ENCODE measurements around the gene USP10. TPM values are rescaled to one million over a fixed set of nuclear protein-coding genes. Genes with fewer than 3 reads are reported as not detected.

USP10 gene
- total RNA-seq, 1 experiment from 2014 or later, result 50.4 TPM

- no peaks in the 10 kb centered on the region for H3K9me3 ChIP-seq (ENCODE audit: low read length)
- DNase-seq (no peak), ATAC-seq (no peak)
- no peak overlapping the region for H2AFZ ChIP-seq (ENCODE audit: low read length)
- TF ChIP-seq EZH2 (IDR thresholded peaks at IDR 0.05; ENCODE audit: low read length, unreplicated experiment), result no peak
- TF ChIP-seq EZH2phosphoT487 (IDR thresholded peaks at IDR 0.05; ENCODE audit: borderline replicate concordance, low read length), result no peak
- no peak for TF ChIP-seq CTCF (conservative IDR thresholded peaks at IDR 0.05; ENCODE audit: low read depth, low read length)
- H3K27ac ChIP-seq (ENCODE audit: low read length), result no peak overlapping the region
- H3K4me1 ChIP-seq (ENCODE audit: insufficient read depth, low read length), result no peaks in the 10 kb centered on the region
- ChIA-PET CTCF (no interaction called here), POLR2A (ENCODE audit: unreplicated experiment) (no interaction called here)
- no peak overlapping the region for H3K9ac ChIP-seq (ENCODE audit: low read length)
- H4K20me1 ChIP-seq (ENCODE audit: low read length), result no peaks in the 10 kb centered on the region
- H3F3A ChIP-seq (ENCODE audit: low read length, unreplicated experiment), result no peaks in the 10 kb centered on the region
- H3K4me3 ChIP-seq (ENCODE audit: low read length), result no peak overlapping the region
- intact Hi-C loops (cut with micrococcal nuclease), result no loop called here
- H3K9me2 ChIP-seq (replicated peaks; ENCODE audit: low read length), result no peaks in the 10 kb centered on the region
- no peak overlapping the region for H3K4me2 ChIP-seq (ENCODE audit: low read length)
- BruUV-seq (replicated peaks), result no TSS peak
- H3K79me2 ChIP-seq (ENCODE audit: low read length), result no peaks in the 10 kb centered on the region
- H3K36me3 ChIP-seq (ENCODE audit: low read depth, low read length), result no peaks in the 10 kb centered on the region; the same call in 1 of the 2 replicates
- no peaks in the 10 kb centered on the region for H3K27me3 ChIP-seq (ENCODE audit: low read length)
These were observed 43.2 kb upstream of the USP10 start for GRCh38 chr16:84656649-84657048.

- CTCF ChIA-PET, result no interaction called here
- POLR2A ChIA-PET (ENCODE audit: unreplicated experiment), result no interaction called here
- no peaks in the 10 kb centered on the region; the same call in 1 of the 2 replicates for H3K36me3 ChIP-seq (ENCODE audit: low read depth, low read length)
These were observed 42.5 kb upstream of the USP10 start for GRCh38 chr16:84657229-84657837.

More at GRCh38 chr16:84657229-84657837, 42.5 kb upstream of the USP10 start:
- Histone ChIP-seq H3K9me2 (replicated peaks; ENCODE audit: low read length) (no peaks in the 10 kb centered on the region), H3K27ac (ENCODE audit: low read length) (no peak overlapping the region), H4K20me1 (ENCODE audit: low read length) (no peaks in the 10 kb centered on the region), H3K27me3 (ENCODE audit: low read length) (no peaks in the 10 kb centered on the region), H3K9ac (ENCODE audit: low read length) (no peak overlapping the region), H3K4me3 (ENCODE audit: low read length) (no peak overlapping the region), H3K4me1 (ENCODE audit: insufficient read depth, low read length) (no peaks in the 10 kb centered on the region), H3K4me2 (ENCODE audit: low read length) (no peak overlapping the region), H3K79me2 (ENCODE audit: low read length) (no peaks in the 10 kb centered on the region), H3K9me3 (ENCODE audit: low read length) (no peaks in the 10 kb centered on the region), H2AFZ (ENCODE audit: low read length) (no peak overlapping the region), H3F3A (ENCODE audit: low read length, unreplicated experiment) (no peaks in the 10 kb centered on the region)
- DNase-seq (no peak), ATAC-seq (no peak)
- TF ChIP-seq CTCF (conservative IDR thresholded peaks at IDR 0.05; ENCODE audit: low read depth, low read length), result no peak
- no peak for TF ChIP-seq EZH2 (IDR thresholded peaks at IDR 0.05; ENCODE audit: low read length, unreplicated experiment)
- TF ChIP-seq EZH2phosphoT487 (IDR thresholded peaks at IDR 0.05; ENCODE audit: borderline replicate concordance, low read length), result no peak
- BruUV-seq (replicated peaks), result no TSS peak
- intact Hi-C loops (cut with micrococcal nuclease), result no loop called here

Measured in PC-3 (cell line).